ENCODE results near the gene DLK1.

Gene DLK1

DNA sequence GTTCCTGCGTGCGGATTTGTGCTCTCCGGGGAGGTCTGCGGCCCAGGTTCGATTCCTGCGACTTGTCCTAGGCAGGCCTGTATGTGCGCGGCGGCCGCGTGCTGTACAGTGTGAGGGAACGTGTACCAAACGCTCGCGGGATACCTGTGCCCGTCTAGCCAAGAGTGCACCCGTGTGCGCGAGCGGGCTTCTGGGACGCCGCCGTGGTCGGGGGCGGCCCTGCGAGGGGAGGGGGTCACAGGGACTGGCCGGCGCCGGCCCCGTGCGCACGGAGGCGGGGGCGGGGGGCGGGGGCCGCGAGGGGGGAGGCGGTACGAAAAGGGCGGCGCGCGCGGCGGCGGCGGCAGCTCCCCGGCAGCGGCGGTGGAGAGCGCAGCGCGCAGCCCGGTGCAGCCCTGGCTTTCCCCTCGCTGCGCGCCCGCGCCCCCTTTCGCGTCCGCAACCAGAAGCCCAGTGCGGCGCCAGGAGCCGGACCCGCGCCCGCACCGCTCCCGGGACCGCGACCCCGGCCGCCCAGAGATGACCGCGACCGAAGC lies at the start of gene DLK1:
Gene DLK1, plus strand, starts transcription at position 343 of the 536 bp plus-strand sequence. Its CDS starts 177 bp downstream, at position 520.
- no peak for DNase-seq

DNA sequence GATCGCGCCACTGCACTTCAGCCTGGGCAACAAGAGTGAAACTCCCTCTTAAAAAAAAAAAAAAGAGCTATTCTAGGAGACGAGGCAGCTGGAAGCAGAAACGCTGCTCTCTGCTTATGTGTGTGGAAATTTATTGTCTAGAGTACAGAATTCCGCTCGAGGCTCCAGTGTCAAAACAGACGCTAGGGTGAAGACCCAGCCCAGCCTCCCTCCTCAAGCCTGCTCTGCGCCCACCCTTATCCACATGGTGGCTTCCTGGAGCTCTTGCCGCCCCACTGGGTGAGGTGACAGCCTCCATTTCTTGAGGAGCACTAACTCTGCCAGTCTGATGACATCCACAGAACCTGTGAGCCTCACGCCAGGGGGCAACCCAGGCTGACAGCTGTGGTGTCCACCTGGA lies 49.5 kb upstream of the DLK1 start:
- DNase-seq: no peak

DNA sequence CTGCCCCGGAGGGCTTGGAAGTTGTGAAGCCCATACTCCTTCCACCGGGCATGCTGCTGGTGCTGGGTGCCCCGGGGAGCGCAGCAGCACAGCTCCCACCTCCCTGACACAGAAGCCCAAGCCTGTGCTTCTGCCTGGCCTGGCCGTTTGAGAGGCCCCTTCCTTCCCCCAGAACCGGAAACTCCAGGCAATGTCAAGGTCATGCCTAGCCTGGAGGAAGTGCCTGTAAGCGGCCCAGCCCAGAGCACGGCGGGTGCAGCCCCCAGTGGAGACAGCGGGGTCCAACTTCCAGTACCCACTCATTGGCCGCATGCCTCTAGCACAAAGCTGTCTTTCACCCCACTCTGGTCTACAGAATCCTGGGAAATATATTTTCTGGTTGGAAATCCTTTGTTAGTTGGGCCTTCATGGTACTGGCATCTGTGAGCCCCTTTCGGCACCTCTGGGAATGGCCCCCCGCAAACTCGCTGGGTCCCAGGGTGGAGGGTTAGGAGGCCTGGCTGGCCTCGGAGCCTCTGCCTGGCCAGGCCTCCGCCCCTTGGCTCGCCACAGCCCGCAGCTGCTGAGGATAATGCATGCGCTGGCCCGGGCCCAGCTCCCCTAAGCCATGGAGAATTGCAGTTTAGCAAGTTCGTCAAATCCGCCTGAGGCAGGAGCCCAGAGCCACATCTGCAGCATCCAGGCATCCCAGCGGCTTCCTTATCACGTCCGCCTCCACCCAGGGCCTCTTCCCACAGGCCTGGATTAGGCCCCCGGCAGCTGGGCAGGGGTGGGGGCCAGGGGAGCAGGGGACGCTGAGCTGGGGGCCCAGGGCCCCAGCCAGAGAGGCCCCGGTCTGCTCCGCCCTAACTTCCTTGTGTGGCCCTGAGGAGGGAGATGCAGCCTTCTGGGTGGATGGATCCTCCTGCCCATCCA lies 48.9 kb upstream of the DLK1 start:
- no peak for DNase-seq

DNA sequence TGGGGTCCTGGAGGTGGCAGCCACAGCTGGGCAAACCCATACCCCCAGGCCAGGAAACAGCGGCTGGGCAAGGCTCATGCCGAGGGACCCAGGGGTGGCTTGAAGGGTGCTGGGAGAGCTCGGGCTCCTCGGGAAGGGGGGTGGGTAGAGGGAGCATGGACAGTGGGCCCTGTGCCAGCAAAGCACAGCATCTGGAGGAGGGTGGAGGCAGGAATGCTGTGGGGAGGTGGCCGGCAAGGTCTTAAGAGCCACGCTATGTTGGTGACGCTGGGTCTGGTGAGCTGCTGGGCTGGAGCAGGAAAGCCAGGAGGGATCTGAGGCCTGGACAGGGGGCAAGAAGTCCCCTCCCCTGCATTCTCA lies 48.2 kb upstream of the DLK1 start:
- no peak for DNase-seq

DNA sequence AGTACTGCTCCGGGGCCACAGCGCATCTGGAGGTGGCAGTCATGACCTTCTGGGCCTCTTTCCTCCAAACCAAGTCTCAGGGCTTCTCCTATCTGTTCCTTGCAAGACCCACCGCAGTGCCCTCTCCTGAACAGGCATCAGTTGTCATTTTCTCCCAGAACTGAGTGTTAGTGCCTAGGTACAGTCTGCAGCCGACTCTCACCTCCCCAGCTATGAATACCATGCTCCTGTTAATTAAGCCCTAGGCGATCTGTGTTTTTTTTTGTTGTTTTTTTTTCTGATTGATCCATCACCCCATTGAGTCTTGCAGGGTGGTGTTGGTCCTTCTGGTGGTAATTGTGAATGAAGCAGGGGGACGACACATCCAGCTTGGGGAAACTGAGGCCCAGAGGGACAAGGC lies 47.5 kb upstream of the DLK1 start:
- DNase-seq: no peak

DNA sequence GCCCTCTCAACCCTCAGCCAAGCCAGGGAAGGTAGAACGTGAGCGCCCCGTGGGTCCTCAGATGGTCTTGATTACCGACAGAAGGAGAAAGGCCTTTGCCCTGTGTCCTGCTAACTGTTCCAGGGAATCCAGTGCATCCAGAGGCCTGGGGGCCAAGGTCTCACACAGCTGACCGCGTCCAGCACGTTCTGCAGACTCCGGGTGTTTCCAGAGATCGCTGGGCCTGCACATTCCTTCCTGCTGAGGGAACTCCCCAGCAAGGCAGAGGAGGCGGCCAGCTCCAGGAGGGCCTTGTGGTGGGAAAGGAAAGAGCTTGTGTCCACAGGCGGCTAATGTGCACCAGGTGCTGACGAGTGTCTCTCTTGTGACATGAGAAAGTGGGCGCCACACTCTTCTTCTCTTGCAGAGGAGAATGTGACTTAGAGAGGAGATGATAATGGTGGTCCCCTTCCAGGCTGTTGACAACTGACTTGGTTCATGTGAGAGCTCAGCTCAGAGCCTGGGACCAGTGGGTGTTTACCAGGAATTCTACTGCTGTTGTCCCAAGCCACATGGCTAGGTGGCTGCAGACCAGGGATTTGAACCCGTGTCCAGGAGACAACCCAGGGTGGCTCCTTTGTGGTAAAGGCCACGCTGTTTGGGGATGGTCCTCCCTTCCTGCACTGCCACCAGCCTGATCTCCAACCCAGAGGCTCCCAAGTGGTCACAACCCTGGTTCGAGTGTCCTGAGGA lies 46.8 kb upstream of the DLK1 start:
- no peak for DNase-seq

DNA sequence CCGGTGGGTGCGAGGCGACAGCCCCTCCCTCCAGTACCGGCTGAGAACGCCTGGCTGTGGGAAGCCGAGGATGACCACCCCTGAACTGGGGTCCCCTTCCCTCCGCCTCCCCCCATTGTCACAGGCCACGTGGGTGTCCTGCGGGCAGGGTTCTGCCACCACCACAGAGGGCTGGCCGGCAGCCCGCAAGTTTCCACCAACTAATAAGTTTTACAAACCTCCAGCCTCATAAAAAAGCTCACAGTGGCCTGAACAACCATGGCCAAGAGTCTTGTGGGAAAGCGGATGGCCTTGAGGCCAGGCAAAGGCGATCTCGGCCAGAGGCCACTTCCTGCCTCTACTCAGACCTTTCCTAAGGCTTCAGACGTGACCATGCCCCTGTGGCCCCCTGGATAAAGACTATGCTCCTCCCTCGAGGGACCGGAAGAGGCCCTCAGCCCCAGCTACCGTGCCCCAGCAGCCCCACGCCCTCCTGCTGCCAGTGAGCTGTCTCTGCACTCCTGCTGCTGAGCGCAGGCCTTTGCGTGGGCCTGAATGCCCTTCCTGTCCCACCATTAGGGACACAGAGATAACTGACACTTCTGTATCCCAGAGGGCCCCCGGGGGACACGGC lies 46.1 kb upstream of the DLK1 start:
- no peak for DNase-seq

DNA sequence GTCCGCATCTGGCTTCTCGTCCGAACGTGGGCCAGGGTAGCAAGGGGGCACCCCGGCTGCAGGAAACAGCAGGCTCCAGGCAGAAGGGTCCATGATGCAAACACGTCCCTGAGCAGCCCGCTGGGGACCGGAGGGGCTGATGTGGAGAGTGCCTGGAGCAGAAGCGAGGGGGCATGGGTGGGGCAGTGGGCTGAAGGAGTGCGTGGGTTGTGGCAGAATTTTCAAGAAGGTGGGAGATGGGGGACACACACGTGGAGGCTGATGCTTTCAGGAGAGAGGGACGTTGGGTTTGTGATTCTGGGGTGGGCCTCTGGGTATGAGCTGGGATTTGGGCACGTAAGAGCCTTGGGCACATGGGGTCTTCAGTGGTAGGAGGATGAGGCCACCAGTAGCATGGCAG lies 45.6 kb upstream of the DLK1 start:
- DNase-seq: no peak

DNA sequence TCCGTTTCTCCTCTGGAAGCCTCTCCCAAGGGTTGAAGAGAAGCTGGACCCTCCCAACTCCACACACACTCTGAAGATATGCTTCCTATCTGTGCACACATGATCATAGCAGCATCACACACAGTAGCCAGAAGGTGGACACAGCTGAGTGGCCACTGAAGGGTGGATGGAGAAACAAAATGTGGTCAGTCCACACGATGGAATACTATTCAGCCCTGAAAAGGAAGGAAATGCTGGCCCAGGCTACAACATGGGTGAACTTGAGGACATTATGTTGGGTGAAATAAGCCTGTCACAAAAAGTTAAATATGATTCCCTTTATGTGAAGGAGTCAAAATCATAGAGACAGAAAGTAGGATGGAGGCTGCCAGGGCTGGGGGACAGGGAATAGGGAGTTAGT lies 43.9 kb upstream of the DLK1 start:
- no peak for DNase-seq

DNA sequence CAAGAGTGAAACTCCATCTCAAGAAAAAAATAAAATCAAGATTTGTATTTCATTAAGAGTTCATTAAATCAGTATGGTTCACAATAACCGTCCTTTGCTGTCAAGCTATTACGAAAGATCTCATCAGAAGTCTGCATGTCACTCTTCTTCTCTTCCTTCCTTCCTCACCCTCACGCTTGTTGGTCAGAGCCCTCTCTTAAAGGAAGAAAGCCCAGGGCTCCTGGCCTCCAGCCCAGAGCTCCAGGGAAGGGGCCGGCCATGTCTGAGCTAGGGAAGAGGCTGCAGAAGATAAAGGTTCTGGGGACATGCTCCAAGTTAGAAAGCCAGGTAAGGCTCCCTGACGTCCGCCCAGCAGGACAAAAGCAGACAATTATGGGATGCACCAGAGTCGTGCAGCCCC lies 43.1 kb upstream of the DLK1 start:
- DNase-seq: no peak

DNA sequence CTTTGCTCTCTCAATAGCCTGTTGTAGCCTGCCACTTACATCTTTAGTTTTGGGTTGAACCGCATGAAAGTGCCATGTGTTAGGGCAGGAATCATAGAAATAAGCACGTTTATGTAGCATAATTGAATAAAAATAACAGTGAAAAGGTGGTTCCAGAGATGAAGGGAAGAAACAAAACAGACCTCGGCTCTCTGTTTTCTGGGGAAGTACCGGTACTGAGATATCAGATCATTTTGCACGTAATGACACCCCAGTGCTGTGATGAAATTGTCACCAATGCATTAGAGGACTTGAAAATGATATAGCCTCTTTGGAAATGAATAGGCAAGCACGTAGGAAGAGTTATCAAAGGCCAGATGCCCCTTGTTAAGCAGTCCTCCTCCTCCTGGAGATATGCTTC lies 42.5 kb upstream of the DLK1 start:
- DNase-seq: no peak

DNA sequence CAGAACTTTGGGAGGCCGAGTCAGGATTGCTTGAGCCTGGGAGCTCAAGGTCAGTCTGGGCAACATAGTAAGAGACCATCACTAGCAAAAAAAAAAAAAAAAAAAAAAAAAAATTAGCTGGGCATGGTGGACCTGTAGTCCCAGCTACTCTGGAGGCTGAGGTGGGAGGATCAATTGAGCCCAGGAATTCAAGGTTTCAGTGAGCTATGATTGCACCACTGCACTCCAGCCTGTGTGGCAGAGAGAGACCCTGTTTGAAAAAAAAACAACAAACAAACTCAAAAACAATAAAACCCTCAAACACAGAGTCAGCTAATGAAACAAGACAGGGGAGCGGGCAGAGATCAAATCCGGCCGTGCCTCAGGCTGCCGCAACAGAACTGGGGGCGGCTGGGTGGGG lies 41.7 kb upstream of the DLK1 start:
- no peak for DNase-seq

DNA sequence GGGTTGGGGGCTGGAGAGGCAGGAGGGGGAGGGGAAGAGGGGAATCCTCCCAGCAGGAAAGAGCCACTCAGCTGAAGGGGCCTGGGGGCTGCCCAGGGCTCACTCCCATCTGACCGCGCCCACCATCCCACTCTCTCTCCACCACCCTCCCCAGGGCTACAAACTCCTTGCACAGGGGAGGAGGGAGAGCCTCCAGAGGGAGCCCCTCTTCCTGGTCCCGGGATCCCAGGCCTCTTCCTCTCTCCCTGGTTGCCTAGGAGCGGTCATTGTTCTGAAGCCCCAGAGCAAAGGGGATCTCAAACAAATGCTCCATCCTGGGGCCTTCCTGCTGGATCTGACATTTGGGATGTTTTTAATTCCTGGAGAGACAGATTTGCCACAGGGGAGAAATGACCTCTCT lies 39.8 kb upstream of the DLK1 start:
- no peak for DNase-seq

DNA sequence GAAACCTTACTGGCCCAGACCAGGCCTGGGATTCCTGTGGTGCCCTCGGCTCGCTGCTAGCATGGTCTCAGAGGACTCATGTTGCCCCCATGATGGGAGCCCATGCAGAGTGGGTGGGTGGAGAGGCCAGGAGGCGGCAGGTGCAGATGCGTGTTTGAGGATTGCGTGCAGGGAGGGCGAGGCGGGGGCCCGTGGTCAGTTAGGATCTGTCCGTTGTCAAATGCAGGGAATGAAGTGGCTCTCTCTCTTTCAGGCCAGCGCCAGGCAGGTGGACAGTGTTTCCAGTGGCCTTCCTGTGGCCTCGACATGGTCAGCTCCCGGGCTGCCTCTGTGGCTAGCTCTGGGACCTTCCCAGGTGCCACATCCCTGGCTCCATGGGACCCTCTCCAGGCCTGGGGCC lies 39.3 kb upstream of the DLK1 start:
- DNase-seq: no peak

DNA sequence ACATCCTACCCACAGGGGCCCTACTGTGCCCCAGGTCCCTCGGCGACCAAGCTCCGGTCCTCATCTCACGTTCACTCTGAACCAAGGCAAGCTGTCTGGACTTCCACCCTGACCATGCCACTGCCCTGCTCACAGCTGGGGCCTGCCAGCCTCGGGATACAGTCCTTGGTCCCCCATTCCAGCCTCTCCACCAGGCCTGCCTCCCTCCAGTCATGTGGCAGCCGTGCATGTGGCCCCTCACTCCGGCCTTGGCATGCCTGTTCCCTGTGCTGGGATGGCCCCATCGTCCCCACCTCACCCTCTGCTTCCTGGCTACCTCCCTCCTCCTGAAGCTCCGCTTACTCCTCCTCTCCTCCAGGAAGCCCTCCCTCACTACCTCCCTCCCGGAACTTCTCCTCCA lies 38.6 kb upstream of the DLK1 start:
- DNase-seq: no peak

DNA sequence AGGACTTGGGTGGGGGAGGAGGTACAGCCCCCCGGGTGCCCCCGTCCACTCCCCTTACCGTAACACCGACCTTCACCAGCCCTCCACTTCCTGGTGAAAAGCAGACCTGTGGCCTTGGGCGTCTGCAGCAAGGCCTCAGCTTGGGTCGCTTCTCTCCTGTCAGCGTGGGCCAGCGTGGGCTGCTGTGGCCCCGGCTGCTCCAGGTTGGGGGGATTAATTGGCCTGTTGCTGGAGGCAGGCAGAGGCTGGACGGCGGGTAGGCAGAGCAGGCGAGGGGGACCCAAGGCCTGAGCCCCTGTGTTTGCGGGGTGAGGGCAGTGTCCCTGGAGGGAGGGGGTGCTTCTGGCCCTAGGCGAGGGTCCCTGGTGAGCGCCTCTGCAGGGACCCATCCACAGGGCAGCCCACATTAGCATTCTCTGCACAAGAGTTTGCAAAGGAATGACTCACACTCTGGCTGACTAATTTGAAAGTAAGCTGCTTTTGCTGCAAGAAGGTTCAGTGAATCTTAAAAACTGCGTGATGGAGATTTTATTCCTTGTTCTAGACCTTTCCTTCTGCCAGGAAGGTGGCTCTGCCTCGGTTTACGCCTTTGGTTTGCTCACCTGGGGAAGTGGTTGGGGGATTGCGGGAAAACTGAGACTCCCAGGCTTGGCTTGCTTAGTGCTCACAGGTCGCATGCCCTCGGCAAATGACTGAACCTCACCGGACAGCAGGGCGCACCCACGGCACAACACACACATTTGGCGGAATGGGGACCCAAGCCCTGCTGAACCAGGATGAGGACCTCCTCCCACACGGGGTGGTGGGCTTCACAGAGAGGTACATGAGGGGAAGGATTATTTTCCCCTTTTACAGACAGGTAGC lies 37.9 kb upstream of the DLK1 start:
- no peak for DNase-seq

DNA sequence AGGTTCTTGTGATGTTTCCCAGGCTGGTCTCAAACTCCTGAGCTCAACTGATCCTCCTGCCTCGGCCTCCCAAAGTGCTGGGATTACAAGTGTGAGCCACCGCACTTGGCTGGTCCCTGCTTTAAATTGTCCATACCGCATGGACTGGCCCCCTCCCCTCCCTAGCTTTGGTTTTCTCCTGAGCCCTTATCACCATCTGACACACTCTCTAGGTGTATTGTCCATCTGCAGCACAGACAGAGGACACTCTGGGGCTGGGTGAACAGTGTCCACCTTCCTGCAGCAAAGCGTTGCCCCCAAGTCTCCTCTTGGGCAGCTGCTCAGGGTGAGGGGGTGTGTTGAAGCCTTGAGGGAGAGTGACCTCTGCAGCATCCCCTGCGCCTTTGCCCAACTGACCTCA lies 36.0 kb upstream of the DLK1 start:
- no peak for DNase-seq

DNA sequence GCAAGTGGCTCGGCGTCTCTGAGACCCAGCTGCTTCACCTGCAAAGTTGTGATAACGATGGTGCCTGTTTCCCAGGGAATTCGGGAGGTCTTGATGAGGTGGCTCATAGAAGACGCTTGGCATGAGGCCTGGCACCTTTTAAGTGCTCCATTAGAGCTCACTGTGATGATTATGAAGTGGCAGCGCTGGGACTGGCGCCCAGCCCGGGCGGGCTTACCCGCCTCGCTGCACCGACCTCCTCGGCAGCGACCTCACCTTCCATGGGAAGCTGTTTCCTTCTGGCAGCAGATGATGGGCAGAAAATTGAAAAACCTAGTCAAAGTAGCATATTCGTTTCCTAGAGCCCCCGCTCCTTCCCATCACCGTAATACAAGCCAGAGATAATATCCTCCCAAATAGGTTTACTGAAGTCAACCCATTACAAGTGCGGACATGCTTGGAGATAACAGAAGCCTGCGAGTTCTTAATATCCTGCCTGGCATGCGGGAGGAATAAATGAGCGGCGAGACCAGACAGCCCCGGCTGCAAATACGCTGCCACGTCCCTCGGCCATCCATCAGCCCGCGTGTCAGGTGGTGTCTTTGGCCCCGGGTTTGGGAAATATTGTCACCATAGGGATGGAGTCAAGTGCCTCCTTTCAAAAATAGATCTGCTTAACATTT lies 35.2 kb upstream of the DLK1 start:
- DNase-seq: no peak

DNA sequence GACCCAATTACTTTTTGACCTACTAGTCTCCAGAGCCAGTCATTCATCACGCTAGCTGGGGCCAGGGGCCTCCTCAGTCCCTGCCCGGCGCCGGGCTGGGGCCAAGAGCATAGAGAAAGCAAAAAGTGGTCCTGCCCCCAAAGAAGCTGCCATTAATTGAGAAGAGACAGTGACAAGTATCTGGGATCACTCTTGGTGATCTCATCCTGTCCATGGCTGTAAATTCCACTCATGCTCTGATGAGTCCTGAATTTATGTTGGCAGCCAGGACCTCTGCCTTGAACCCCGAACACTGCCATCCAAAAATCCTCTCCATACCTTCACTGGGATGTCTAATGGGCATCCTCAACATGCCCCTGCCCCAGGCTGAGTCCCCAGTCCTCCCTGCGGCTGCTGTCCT lies 34.4 kb upstream of the DLK1 start:
- no peak for DNase-seq

DNA sequence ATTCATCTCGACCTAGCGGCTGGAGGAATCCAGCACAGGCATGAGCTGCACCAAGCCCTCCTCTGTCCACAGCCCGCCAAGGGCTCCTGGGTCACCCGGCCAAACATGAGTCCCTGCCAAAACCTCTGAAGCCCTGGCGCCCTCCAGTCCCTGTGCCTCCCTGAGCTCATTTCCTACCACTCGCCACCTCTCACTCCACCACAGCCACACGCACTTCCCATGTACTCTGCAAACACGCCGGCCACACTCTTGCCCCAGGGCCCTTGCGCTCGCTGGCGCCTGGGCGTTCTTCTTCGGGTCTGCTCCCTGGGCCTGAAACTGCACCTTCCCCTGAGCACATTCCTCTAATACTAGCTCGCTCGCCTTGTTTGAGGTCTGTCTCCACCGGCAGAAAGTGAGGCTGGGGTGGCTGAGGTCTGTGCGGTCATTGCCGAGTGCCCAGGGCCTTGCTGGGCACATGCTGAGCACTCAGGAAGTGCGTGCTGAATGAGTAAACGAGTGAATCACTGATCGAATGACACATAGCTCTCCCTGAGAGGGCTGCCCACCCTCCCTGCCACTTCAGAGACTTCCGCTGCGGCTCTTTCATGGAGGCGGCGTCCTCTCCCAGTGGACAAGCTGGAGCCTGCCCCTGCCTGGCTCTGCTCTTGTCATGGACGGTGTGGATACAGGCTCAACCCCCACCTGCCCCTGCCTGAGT lies 33.7 kb upstream of the DLK1 start:
- DNase-seq: no peak

DNA sequence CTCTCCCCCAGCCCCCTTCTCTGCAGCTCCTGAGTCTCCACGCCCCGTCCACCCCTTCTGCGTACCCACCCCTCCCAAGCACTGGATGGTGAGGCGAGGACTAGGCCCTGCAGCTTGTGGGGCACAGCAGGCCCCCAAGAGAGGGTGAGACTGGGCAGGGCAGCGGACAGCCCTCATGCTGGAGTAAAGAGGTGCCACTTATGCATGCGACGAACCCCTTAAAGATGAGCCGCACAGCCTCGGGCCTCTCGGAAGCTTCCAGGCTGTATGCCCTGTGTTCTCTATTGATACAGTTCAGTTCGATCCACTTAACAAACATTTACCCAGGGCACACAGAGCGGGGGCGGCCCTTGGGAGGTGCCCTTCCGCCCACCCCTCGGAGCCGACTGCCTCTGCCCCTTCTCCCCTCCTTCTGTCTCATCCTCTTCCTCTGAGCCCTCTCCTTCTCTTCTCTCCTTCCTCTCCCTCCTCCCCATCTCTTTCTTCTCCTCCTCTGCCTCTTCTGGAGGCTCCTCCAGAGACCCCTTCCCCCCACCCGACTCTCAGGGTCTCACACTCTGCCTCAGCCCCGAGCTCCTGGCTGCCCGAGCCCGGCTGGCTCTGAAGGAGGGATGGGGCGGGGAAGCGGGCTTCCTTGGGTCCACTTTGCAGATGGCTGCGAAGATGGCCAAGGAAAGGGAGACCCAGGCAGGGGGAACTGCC lies 32.7 kb upstream of the DLK1 start:
- DNase-seq: no peak
